ENCODE results near the gene RELL1. TPM values are rescaled to one million over a fixed set of nuclear protein-coding genes. Genes with fewer than 3 reads are reported as not detected.

RELL1 gene
- total RNA-seq, 6 experiments from 2014 or later, result 20.4 to 31.3 (median 28.9) TPM

GRCh38 chr4:37723067-37723466 lies 36.9 kb upstream of the RELL1 start:
- Mint-ChIP-seq H3K36me3 (ENCODE audit: low read depth) (no peaks in the 10 kb centered on the region), H3K27me3 (ENCODE audit: insufficient read depth) (peaks cover 5% of the 10 kb centered on the region; the same call in 1 of the 2 replicates), H3K4me1 (ENCODE audit: low read depth) (peaks cover 22% of the 10 kb centered on the region), H3K27ac (no peak overlapping the region), H3K9me3 (no peaks in the 10 kb centered on the region), H3K4me3 (no peak overlapping the region)
- DNase-seq, result no peak
- TF ChIP-seq CTCF (IDR thresholded peaks at IDR 0.05), result no peak

- no peak for DNase-seq
- no peak overlapping the region for H3K27ac Mint-ChIP-seq
- H3K36me3 Mint-ChIP-seq (ENCODE audit: low read depth), result no peaks in the 10 kb centered on the region
- H3K4me3 Mint-ChIP-seq, result no peak overlapping the region
- TF ChIP-seq CTCF (IDR thresholded peaks at IDR 0.05), result no peak
- H3K9me3 Mint-ChIP-seq, result no peaks in the 10 kb centered on the region
- peaks cover 31% of the 10 kb centered on the region for H3K4me1 Mint-ChIP-seq (ENCODE audit: low read depth)
- peaks cover 5% of the 10 kb centered on the region for H3K27me3 Mint-ChIP-seq (ENCODE audit: insufficient read depth)
Observed at GRCh38 chr4:37721995-37722638, 35.9 kb upstream of the RELL1 start.

- Mint-ChIP-seq H3K4me3 (no peak overlapping the region), H3K27ac (no peak overlapping the region), H3K36me3 (ENCODE audit: low read depth) (no peaks in the 10 kb centered on the region), H3K9me3 (no peaks in the 10 kb centered on the region), H3K4me1 (ENCODE audit: low read depth) (peaks cover 25% of the 10 kb centered on the region), H3K27me3 (ENCODE audit: insufficient read depth) (peaks cover 5% of the 10 kb centered on the region)
- no peak for TF ChIP-seq CTCF (IDR thresholded peaks at IDR 0.05)
- DNase-seq, result no peak
Observed at GRCh38 chr4:37719021-37719420, 32.8 kb upstream of the RELL1 start.

- peaks cover 8% of the 10 kb centered on the region for H3K27me3 Mint-ChIP-seq (ENCODE audit: insufficient read depth)
- H3K27ac Mint-ChIP-seq, result no peak overlapping the region
- no peaks in the 10 kb centered on the region for H3K9me3 Mint-ChIP-seq
- H3K4me3 Mint-ChIP-seq, result no peak overlapping the region
- peak; percentile 35 for DNase-seq
- no peak for TF ChIP-seq CTCF (IDR thresholded peaks at IDR 0.05)
- H3K36me3 Mint-ChIP-seq (ENCODE audit: low read depth), result no peaks in the 10 kb centered on the region
- peaks cover 25% of the 10 kb centered on the region for H3K4me1 Mint-ChIP-seq (ENCODE audit: low read depth)
Observed at GRCh38 chr4:37717576-37717975, 31.4 kb upstream of the RELL1 start.

GRCh38 chr4:37715889-37716402 lies 29.8 kb upstream of the RELL1 start:
- no peak for TF ChIP-seq CTCF (IDR thresholded peaks at IDR 0.05)
- Mint-ChIP-seq H3K9me3 (no peaks in the 10 kb centered on the region), H3K36me3 (ENCODE audit: low read depth) (no peaks in the 10 kb centered on the region), H3K4me1 (ENCODE audit: low read depth) (peaks cover 25% of the 10 kb centered on the region), H3K27me3 (ENCODE audit: insufficient read depth) (peaks cover 14% of the 10 kb centered on the region), H3K4me3 (no peak overlapping the region), H3K27ac (no peak overlapping the region)
- no peak for DNase-seq

Data from HFFc6 (cell line).